Activated CD4-positive, alpha-beta T cell treated with anti-CD3 and anti-CD28 coated beads for 36 hours (primary cell): ENCODE results near the gene ACYP2. TPM values are rescaled to one million over a fixed set of nuclear protein-coding genes. Genes with fewer than 3 reads are reported as not detected.
"Not testable (repeated sequence)": the region's sequence is repeated elsewhere in the genome, so short reads cannot be mapped to it uniquely, and the experiment has no call there.

Source experiments
- ATAC-seq: fragments of 200-7000 bp; cut with Tn5 transposase; one replicate; pipeline ENCODE4 v1.10.0; 2021; ENCODE audit warnings: mild to moderate bottlenecking, moderate library complexity
- CTCF ChIA-PET: fragments of 350-600 bp; sonication (Branson Sonifier 250); formaldehyde crosslinking; loops from one replicate; lab custom pipeline; 2021; ENCODE audit warnings: antibody characterized with exemption; lab: Charles Lee
- POLR2A ChIA-PET: fragments of 350-600 bp; sonication (Branson Sonifier 250); formaldehyde crosslinking; loops from one replicate; lab custom pipeline; 2021; ENCODE audit warnings: antibody characterized with exemption, inconsistent platforms; lab: Charles Lee
- DNase-seq: peaks from one replicate; pipeline ENCODE4 v3.0.0-alpha.2; 2020
- H3K27ac Mint-ChIP-seq: one replicate; pipeline ENCODE4 v1.8.0; 2021; ENCODE audit warnings: mixed read lengths
- H3K27me3 Mint-ChIP-seq: one replicate; pipeline ENCODE4 v1.8.0; 2021; ENCODE audit warnings: mixed read lengths
- H3K36me3 Mint-ChIP-seq: one replicate; pipeline ENCODE4 v1.8.0; 2021; ENCODE audit warnings: low read depth, mixed read lengths
- H3K4me1 Mint-ChIP-seq: one replicate; pipeline ENCODE4 v1.8.0; 2021; ENCODE audit warnings: mixed read lengths
- H3K4me3 Mint-ChIP-seq: one replicate; pipeline ENCODE4 v1.8.0; 2021; ENCODE audit warnings: mild to moderate bottlenecking, moderate library complexity, mixed read lengths
- H3K9me3 Mint-ChIP-seq: one replicate; pipeline ENCODE4 v1.8.0; 2021; ENCODE audit warnings: low read depth, mixed read lengths
- intact Hi-C, 2 experiments: fragments of 100-400 bp; cut with DNase I in 1 of 2; cut with micrococcal nuclease in 1 of 2; formaldehyde crosslinking; loops; one replicate each; pipeline versions ENCODE4 v1.14.2 to v1.15.1; 2022 to 2024; cut with DNase I, micrococcal nuclease
- total RNA-seq, 2 experiments: library from RNA; stranded (reverse); gene quantifications; one replicate each; pipeline ENCODE4 v1.2.3, GENCODE V29; 2021

Gene ACYP2
- total RNA-seq, 2 experiments from 2014 or later: 6.0 to 6.9 TPM

DNA sequence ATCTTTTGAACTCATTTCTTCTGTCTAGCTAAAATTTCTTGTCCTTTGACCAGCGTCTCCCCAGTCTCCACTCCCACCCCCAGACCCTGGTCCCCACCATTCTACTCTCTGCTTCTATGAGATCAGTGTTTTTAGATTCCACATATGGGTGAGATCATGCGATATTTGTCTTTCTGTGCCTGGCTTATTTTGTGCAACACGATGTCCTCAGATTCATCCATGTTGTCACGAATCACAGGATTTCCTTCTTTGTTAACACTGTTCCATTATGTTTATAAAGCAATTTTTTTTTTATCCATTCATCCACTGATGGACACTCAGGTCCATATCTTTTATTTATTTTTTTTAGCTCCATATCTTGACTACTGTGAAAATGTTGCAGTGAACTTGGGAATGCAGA lies 16.0 kb upstream of the ACYP2 start:
- no peaks in the 10 kb centered on the region for H3K27me3 Mint-ChIP-seq
- CTCF ChIA-PET: interaction anchor here (1.8 kb wide), 1 partner anchor 8 kb away, joined by 7 read pairs; no protein-coding TSS in a partner anchor

DNA sequence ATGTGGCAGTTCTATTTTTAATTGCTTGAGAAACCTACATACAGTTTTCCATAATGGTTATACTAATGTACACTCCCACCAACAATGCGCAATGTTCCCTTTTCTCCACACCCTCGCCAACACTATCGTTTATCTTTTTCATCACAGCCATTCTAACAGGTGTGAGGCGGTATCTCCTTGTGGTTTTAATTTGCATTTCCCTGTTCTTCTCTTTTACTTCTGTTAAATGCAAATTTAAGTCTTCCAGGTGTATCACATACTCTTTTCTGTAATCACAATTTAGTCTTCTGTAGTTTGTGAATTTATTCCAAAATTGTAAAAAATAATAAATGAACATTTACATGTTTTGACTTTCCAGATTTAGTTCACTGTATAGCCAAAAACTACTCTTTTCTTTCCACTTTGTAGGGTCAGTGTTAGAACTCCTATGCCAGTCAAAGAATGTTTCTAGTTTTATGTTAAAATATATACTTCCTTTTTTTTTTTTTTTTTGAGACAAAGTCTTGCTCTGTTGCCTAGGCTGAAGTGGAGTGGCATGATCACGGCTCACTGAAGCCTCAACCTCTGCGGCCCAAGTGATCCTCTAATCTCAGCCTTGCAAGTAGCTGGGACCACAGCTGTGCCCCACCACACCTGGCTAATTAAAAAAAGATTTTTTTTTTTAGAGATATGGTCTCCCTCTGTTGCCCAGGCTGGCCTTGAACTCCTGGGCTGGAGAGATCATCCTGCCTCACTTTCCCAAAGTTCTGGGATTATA lies 15.4 kb upstream of the ACYP2 start:
- ChIA-PET CTCF (interaction anchor here (0.7 kb wide), 1 partner anchor 95 kb away, joined by 4 read pairs; no protein-coding TSS in a partner anchor), POLR2A (no interaction called here)
- H3K9me3 Mint-ChIP-seq: no peaks in the 10 kb centered on the region
- no peak overlapping the region for H3K27ac Mint-ChIP-seq
- DNase-seq (no peak), ATAC-seq (no peak)
- peaks cover 2% of the 10 kb centered on the region for H3K36me3 Mint-ChIP-seq
- peaks cover 9% of the 10 kb centered on the region for H3K4me1 Mint-ChIP-seq
- no peak overlapping the region for H3K4me3 Mint-ChIP-seq
- intact Hi-C loops: no loop called here
- no peaks in the 10 kb centered on the region for H3K27me3 Mint-ChIP-seq

More for the DNA sequence above, 16.0 kb upstream of the ACYP2 start:
- POLR2A ChIA-PET: no interaction called here
- Mint-ChIP-seq H3K27ac (no peak overlapping the region), H3K36me3 (peaks cover 2% of the 10 kb centered on the region), H3K9me3 (no peaks in the 10 kb centered on the region), H3K4me1 (peaks cover 9% of the 10 kb centered on the region), H3K4me3 (no peak overlapping the region)
- intact Hi-C loops: no loop called here
- DNase-seq (no peak), ATAC-seq (no peak)

DNA sequence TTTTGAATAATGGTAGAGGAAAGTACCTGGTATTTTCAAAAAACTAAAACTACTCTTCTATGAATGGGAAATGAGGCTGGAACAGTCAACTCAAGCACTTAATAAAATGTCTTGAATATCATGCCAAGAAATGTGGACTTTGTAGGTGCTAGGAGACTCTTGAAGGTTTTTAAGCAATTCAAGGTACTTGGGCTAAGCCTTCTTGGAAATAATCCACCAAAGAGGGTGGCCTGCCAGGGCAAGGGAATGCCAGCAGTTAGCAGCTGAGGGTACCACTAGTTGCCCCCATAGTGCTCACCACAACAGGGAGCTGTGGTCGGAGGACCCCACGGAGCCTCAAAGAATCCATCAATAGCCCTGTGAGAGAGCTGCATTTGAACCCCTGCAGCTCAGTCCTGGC lies 14.6 kb upstream of the ACYP2 start:
- ATAC-seq: no peak
- no peaks in the 10 kb centered on the region for H3K27me3 Mint-ChIP-seq
- ChIA-PET CTCF (no interaction called here), POLR2A (no interaction called here)
- no peak overlapping the region for H3K4me3 Mint-ChIP-seq
- peaks cover 2% of the 10 kb centered on the region for H3K36me3 Mint-ChIP-seq
- intact Hi-C loops: no loop called here
- H3K4me1 Mint-ChIP-seq: peaks cover 9% of the 10 kb centered on the region
- H3K9me3 Mint-ChIP-seq: no peaks in the 10 kb centered on the region
- no peak overlapping the region for H3K27ac Mint-ChIP-seq
- no peak for DNase-seq

DNA sequence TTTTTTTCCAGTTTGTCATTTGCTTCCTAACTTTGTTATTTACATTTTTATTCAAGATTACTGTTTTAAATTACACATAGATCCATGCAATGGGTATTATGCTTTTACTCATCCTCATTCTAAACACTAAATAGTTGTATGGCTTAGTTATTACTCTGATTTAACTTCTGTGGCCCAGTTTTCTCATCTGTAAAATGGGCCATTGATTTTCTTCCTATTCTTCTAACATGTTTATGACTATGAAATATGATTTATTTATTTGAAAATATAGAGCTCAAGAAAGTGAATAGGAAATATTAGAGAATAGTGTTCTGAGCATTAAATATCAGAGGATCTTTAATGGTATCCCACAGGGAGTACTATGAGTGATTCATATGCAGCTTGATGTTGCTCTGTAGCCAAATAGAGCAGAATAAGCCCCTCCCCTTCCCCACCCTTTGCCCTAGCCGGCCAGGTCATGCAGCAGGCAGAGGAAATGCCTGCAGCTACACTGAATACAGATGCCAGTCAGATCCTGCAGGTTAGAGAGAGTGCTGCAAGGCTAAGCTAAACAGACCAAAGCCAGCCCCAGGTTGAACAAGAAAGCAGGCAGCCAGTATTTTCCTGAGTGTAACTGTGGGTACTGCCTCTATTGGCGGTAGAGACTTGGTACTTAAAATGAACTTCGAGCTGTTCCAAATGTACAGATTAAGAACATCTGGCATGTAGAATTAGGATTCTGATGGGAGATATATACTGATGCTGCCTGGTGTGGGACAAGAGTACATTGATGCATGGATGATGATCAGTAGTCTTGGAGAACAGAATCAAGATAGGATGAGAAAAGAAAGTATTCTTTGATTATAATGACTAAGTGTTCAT lies 11.7 kb upstream of the ACYP2 start:
- POLR2A ChIA-PET: no interaction called here
- peak; percentile 91 for ATAC-seq
- Mint-ChIP-seq H3K27me3 (no peaks in the 10 kb centered on the region), H3K27ac (no peak overlapping the region), H3K4me3 (no peak overlapping the region), H3K4me1 (peaks cover 12% of the 10 kb centered on the region), H3K9me3 (no peaks in the 10 kb centered on the region), H3K36me3 (no peaks in the 10 kb centered on the region)
- CTCF ChIA-PET: interaction anchor here (0.9 to 2.2 kb wide), 6 partner anchors 11 to 601 kb away, joined by 3 to 5 read pairs (median 3); partner anchors contain the start of gene ACYP2
- peak; percentile 39 for DNase-seq
- intact Hi-C loops: no loop called here

DNA sequence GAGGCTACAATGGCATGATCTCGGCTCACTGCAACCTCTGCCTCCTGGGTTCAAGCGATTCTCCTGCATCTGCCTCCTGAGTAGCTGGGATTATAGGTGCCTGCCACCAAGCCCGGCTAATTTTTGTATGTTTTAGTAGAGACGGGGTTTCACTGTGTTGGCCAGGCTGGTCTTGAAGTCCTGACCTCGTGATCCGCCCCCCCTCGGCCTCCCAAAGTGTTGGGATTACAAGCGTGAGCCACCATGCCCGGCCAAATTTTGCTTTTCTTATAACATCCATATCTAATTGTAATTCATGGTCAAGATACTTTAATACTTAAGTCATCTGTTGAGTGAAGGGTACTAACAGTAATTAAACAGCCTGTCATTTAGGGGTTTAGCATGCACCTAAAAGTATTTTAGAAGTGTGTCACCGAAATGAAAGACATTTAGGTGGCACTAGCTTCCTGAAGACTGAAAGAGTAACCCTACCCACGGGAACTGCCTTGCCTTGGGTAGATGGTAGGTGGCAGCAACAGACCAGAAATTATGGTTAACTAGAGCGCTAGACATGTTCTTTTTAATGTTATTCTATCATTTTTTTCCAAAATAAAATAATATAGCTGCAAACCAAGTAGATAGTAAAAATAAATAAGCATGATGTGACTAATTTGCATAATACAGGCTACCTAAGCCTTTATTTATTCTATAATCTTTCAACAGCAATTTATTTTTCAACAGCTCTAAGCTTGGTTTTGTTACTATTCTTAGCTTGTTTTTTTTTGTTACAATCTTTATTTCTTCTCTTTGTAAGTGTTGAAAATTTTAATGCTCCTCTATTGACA lies 8.6 kb upstream of the ACYP2 start:
- intact Hi-C loops: loop anchor here (1.0 to 5.0 kb wide), 7 partner anchors 396 to 1060 kb away; no protein-coding TSS in a partner anchor
- H3K27me3 Mint-ChIP-seq: peaks cover 2% of the 10 kb centered on the region
- POLR2A ChIA-PET: interaction anchor here (0.5 to 0.6 kb wide), 2 partner anchors 21 to 999 kb away, joined by 5 to 8 read pairs; no protein-coding TSS in a partner anchor

DNA sequence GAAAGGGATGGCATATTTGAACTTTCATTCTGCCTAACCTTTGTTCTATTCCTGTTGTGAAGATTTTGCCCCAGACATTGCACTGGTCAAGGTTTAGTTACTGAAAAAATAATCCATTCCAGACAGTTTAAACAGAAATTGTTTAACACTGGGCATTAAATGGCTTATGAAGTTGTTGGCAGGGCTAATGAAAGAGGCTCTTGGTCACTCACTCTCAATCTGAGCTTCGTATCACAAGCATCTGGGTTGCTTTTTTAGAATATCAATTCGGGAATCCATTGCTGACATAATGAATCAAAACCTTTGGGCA lies 8.0 kb upstream of the ACYP2 start:
- Mint-ChIP-seq H3K4me3 (no peak overlapping the region), H3K36me3 (no peaks in the 10 kb centered on the region), H3K27me3 (peaks cover 2% of the 10 kb centered on the region), H3K27ac (no peak overlapping the region), H3K9me3 (no peaks in the 10 kb centered on the region), H3K4me1 (peaks cover 9% of the 10 kb centered on the region)
- POLR2A ChIA-PET: interaction anchor here (0.5 kb wide), 1 partner anchor 20 kb away, joined by 5 read pairs; no protein-coding TSS in a partner anchor
- CTCF ChIA-PET: interaction anchor here (0.6 to 2.1 kb wide), 18 partner anchors 8 to 1090 kb away, joined by 3 to 19 read pairs (median 3); partner anchors contain the start of gene ACYP2
- no peak for ATAC-seq
- intact Hi-C loops: loop anchor here (1.0 to 5.0 kb wide), 7 partner anchors 396 to 1060 kb away; no protein-coding TSS in a partner anchor
- no peak for DNase-seq

More for the DNA sequence above, 8.6 kb upstream of the ACYP2 start:
- Mint-ChIP-seq H3K36me3 (no peaks in the 10 kb centered on the region), H3K4me3 (no peak overlapping the region), H3K27ac (no peak overlapping the region), H3K4me1 (peaks cover 9% of the 10 kb centered on the region), H3K9me3 (no peaks in the 10 kb centered on the region)
- ATAC-seq: peak; percentile 82
- CTCF ChIA-PET: interaction anchor here (0.5 to 2.1 kb wide), 22 partner anchors 8 to 1090 kb away, joined by 3 to 19 read pairs (median 4); partner anchors contain the start of gene ACYP2
- DNase-seq: peak; percentile 61

DNA sequence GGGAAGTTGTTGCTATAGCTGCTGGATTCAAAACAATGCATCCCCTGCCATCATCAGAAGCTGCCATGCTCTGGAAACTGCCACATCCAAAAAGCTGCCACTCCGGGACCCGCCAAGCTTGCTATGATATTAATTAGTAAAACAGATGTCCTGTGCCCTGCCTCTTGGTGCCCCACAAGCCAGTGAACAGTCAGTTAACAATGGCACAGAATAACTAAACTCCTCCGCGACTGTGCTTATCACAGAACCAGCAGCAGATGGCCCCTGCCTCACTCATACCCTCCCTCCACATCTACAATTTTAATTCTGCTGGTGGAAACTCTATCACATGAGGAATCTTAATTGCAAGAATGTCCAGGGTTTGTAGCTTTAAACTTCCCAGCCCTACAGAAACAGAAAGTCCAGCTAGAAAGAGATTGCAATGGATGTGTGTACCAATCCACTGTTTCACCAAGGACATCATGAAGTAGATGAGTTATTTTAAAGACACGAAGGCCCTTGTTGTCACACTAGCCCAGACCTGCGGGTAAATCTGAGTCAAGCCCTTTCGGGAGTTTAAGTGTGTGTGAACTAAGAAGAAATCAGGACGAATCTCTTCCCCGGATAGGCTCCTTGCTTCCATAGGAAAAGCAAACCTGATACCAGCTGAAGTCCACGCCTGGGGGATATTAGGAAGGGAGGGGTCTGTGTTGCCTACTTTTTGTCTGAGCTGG lies 7.4 kb upstream of the ACYP2 start:
- no peaks in the 10 kb centered on the region for H3K36me3 Mint-ChIP-seq
- ChIA-PET POLR2A (no interaction called here), CTCF (interaction anchor here (0.8 to 2.1 kb wide), 9 partner anchors 10 to 1060 kb away, joined by 3 to 19 read pairs (median 4); no protein-coding TSS in a partner anchor)
- no peak for DNase-seq
- no peaks in the 10 kb centered on the region for H3K9me3 Mint-ChIP-seq
- peaks cover 9% of the 10 kb centered on the region for H3K4me1 Mint-ChIP-seq
- no peak overlapping the region for H3K27ac Mint-ChIP-seq
- no peak for ATAC-seq
- H3K27me3 Mint-ChIP-seq: peaks cover 2% of the 10 kb centered on the region
- H3K4me3 Mint-ChIP-seq: no peak overlapping the region
- intact Hi-C loops: loop anchor here (1.0 to 5.0 kb wide), 7 partner anchors 395 to 1059 kb away; no protein-coding TSS in a partner anchor

DNA sequence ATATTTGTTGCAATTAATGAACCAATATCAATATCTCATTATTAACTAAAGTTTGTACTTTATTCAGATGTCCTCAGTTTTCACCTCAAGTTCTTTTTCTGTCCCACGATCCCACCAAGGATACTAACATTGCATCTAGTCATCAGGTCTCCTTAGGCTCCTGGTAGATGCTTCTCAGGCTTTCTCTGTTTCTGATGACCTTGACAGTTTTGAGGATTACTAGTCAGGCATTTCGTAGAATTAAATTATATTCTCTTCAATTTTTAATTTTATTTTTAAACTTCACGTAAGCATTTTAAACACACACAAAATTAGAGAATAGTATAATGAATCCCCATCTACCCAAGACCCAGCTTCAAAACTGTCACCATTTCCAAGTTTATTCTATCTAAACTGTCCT lies 5.6 kb upstream of the ACYP2 start:
- H3K9me3 Mint-ChIP-seq: no peaks in the 10 kb centered on the region
- POLR2A ChIA-PET: no interaction called here
- intact Hi-C loops: loop anchor here (5.0 to 10.0 kb wide), 8 partner anchors 145 to 1585 kb away; partner anchors contain the start of gene PNPT1 (in 1 of the 2)
- H3K27ac Mint-ChIP-seq: no peak overlapping the region
- CTCF ChIA-PET: interaction anchor here (0.7 to 0.8 kb wide), 2 partner anchors 50 to 401 kb away, joined by 3 read pairs; no protein-coding TSS in a partner anchor
- ATAC-seq: no peak
- peaks cover 6% of the 10 kb centered on the region for H3K36me3 Mint-ChIP-seq
- peaks cover 2% of the 10 kb centered on the region for H3K27me3 Mint-ChIP-seq
- H3K4me3 Mint-ChIP-seq: no peak overlapping the region
- H3K4me1 Mint-ChIP-seq: peaks cover 7% of the 10 kb centered on the region
- no peak for DNase-seq

DNA sequence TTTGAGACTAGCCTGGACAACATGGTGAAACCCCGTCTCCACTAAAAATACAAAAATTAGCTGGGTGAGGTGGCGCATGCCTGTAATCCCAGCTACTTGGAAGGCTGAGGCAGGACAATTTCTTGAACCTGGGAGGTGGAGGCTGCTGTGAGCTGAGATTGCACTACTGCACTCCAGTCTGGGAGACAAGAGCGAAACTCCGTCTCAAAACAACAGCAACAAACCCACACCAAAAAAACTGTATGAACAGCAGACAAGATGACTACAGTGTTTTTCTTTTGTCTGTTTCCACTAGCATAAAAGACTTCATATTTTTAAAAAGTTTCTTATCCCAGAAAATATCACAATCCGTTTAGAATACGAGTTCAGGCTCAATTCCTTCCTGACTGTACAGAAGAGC lies 936 bp upstream of the ACYP2 start:
- H3K9me3 Mint-ChIP-seq, ATAC-seq, H3K27me3 Mint-ChIP-seq, DNase-seq: not testable (repeated sequence)
- intact Hi-C loops: loop anchor here (10.0 kb wide), 4 partner anchors 150 to 1580 kb away; partner anchors contain the start of gene PNPT1 (in 1 of the 2)
- H3K36me3 Mint-ChIP-seq: peaks cover 26% of the 10 kb centered on the region
- H3K27ac Mint-ChIP-seq: peak overlapping the region; percentile 96
- H3K4me1 Mint-ChIP-seq: peaks cover 12% of the 10 kb centered on the region
- H3K4me3 Mint-ChIP-seq: peak overlapping the region; percentile 85
- POLR2A ChIA-PET: interaction anchor here (1.1 kb wide), 1 partner anchor 33 kb away, joined by 6 read pairs; no protein-coding TSS in a partner anchor
- CTCF ChIA-PET: interaction anchor here (0.6 to 2.5 kb wide), 5 partner anchors 8 to 593 kb away, joined by 3 to 9 read pairs (median 5); no protein-coding TSS in a partner anchor
